Lower leg skin (tissue), 4 donors: ENCODE results near the gene HEATR3. TPM values are rescaled to one million over a fixed set of nuclear protein-coding genes. Genes with fewer than 3 reads are reported as not detected.
A peak's percentile ranks its signal among the peaks of the same experiment; 100 is the strongest.

Source experiments
- DNase-seq, 2 donors: peaks; one replicate each; pipeline ENCODE4 v3.0.0-alpha.2; 2019; ENCODE audit warnings: low spot score in 2 of 2
- H3K4me3 ChIP-seq: fragments of 200-600 bp; sonication (generic); 2 replicates; pipeline ENCODE4 v1.5.1; 2017; ENCODE audit warnings: mild to moderate bottlenecking, low read depth; ENCODE audit not compliant: poor library complexity, severe bottlenecking
- CTCF ChIP-seq, 3 donors: fragments of 450-650 bp; IDR thresholded peaks; one replicate each; pipeline ENCODE4 v1.5.1; 2016; ENCODE audit warnings: antibody characterized with exemption in 3 of 3, mild to moderate bottlenecking in 3 of 3, moderate library complexity in 2 of 3
- POLR2A ChIP-seq, 2 donors: fragments of 450-650 bp; IDR thresholded peaks; one replicate each; pipeline ENCODE4 v1.6.1; 2016 to 2017; ENCODE audit warnings: antibody characterized with exemption in 2 of 2, mild to moderate bottlenecking in 1 of 2, moderate library complexity in 1 of 2
- WGBS, 2 donors: methylation state at CpG; one replicate each; pipeline ENCODE4 v1.1.5; 2018; 5-methylcytosine and 5-hydroxymethylcytosine counted together
- intact Hi-C: fragments of 100-400 bp; cut with DNase I; formaldehyde crosslinking; loops from one replicate; pipeline ENCODE4 v1.15.0; 2023; ENCODE audit warnings: low total_unique reads
- total RNA-seq, 4 donors: library from RNA; depleted of rRNA; stranded (reverse); fragments of >200 nt; gene quantifications; one replicate each; pipeline ENCODE4 v1.1.0, GENCODE V29; 2016

HEATR3 gene
- total RNA-seq, 4 donors from 2014 or later, result 11.5 to 19.7 (median 12.5) TPM

GRCh38 chr16:50092891-50093290 is 27.1 kb downstream of the HEATR3 start:
- WGBS, 2 donors, result 87 to 93% methylated on average over 6 of the region's 6 CpGs
- no peak overlapping the region for H3K4me3 ChIP-seq
- no peak for DNase-seq
- TF ChIP-seq CTCF (IDR thresholded peaks at IDR 0.05) (no peak), POLR2A (IDR thresholded peaks at IDR 0.05) (no peak)
- intact Hi-C loops, result no loop called here

- WGBS, 2 donors, result 58 to 65% methylated on average over 12 of the region's 12 CpGs
- peak; percentile 72 to 93 for DNase-seq
- intact Hi-C loops, result no loop called here
- TF ChIP-seq POLR2A (IDR thresholded peaks at IDR 0.05) (no peak), CTCF (IDR thresholded peaks at IDR 0.05) (no peak)
- H3K4me3 ChIP-seq, result no peak overlapping the region
These were observed 28.1 kb downstream of the HEATR3 start for GRCh38 chr16:50093607-50094539.

GRCh38 chr16:50096791-50097190 is 31.0 kb downstream of the HEATR3 start:
- 79 to 80% methylated on average over 3 of the region's 3 CpGs for WGBS, 2 donors
- no peak overlapping the region for H3K4me3 ChIP-seq
- intact Hi-C loops, result no loop called here
- TF ChIP-seq POLR2A (IDR thresholded peaks at IDR 0.05) (no peak), CTCF (IDR thresholded peaks at IDR 0.05) (no peak)
- no peak for DNase-seq

GRCh38 chr16:50099957-50100648 is 34.3 kb downstream of the HEATR3 start:
- WGBS, 2 donors, result 53 to 56% methylated on average over 6 of the region's 6 CpGs

More at GRCh38 chr16:50099957-50100648, 34.3 kb downstream of the HEATR3 start:
- no peak overlapping the region for H3K4me3 ChIP-seq
- intact Hi-C loops, result no loop called here
- DNase-seq, result no peak
- TF ChIP-seq POLR2A (IDR thresholded peaks at IDR 0.05), result no peak
- no peak for TF ChIP-seq CTCF (IDR thresholded peaks at IDR 0.05)
